ENCODE data around the gene DPEP3. TPM values are rescaled to one million over a fixed set of nuclear protein-coding genes. Genes with fewer than 3 reads are reported as not detected.

The DPEP3 gene
- polyA plus RNA-seq, 1 experiment, result not detected

- Histone ChIP-seq H3K27me3 (ENCODE audit: control insufficient read depth, insufficient read depth, low read length) (no peaks in the 10 kb centered on the region), H3K4me3 (ENCODE audit: low read depth, low read length) (no peak overlapping the region), H3K9me3 (ENCODE audit: control insufficient read depth, insufficient read depth, low read length) (no peaks in the 10 kb centered on the region; the same call in 1 of the 2 replicates), H3K27ac (ENCODE audit: low read depth, low read length) (no peak overlapping the region)
- ChIA-PET CTCF (interaction anchor here (0.7 kb wide), 1 partner anchor 925 kb away, joined by 3 read pairs; no protein-coding TSS in a partner anchor), POLR2A (no interaction called here)
- no peak for TF ChIP-seq CTCF (IDR thresholded peaks at IDR 0.05; ENCODE audit: low read depth, low read length)
- no peak for DNase-seq (ENCODE audit: low read depth, low spot score)
Observed at GRCh38 chr16:67949645-67950044, 30.7 kb downstream of the DPEP3 start.

GRCh38 chr16:67948015-67948414, 32.3 kb downstream of the DPEP3 start:
- no peaks in the 10 kb centered on the region for H3K27me3 ChIP-seq (ENCODE audit: control insufficient read depth, insufficient read depth, low read length)
- H3K4me3 ChIP-seq (ENCODE audit: low read depth, low read length), result no peak overlapping the region
- no peak for TF ChIP-seq CTCF (IDR thresholded peaks at IDR 0.05; ENCODE audit: low read depth, low read length)
- no peaks in the 10 kb centered on the region; the same call in 1 of the 2 replicates for H3K9me3 ChIP-seq (ENCODE audit: control insufficient read depth, insufficient read depth, low read length)
- no peak for DNase-seq (ENCODE audit: low read depth, low spot score)
- ChIA-PET CTCF (no interaction called here), POLR2A (no interaction called here)
- H3K27ac ChIP-seq (ENCODE audit: low read depth, low read length), result no peak overlapping the region

- Histone ChIP-seq H3K27ac (ENCODE audit: low read depth, low read length) (no peak overlapping the region), H3K4me3 (ENCODE audit: low read depth, low read length) (no peak overlapping the region), H3K9me3 (ENCODE audit: control insufficient read depth, insufficient read depth, low read length) (no peaks in the 10 kb centered on the region; the same call in 1 of the 2 replicates), H3K27me3 (ENCODE audit: control insufficient read depth, insufficient read depth, low read length) (no peaks in the 10 kb centered on the region)
- TF ChIP-seq CTCF (IDR thresholded peaks at IDR 0.05; ENCODE audit: low read depth, low read length), result no peak
- POLR2A ChIA-PET, result interaction anchor here (0.9 kb wide), 1 partner anchor 13 kb away, joined by 4 read pairs; no protein-coding TSS in a partner anchor
- CTCF ChIA-PET, result no interaction called here
- no peak for DNase-seq (ENCODE audit: low read depth, low spot score)
Observed at GRCh38 chr16:67946966-67947558, 33.2 kb downstream of the DPEP3 start.

GRCh38 chr16:67946128-67946569, 34.1 kb downstream of the DPEP3 start:
- H3K27ac ChIP-seq (ENCODE audit: low read depth, low read length), result no peak overlapping the region
- H3K27me3 ChIP-seq (ENCODE audit: control insufficient read depth, insufficient read depth, low read length), result no peaks in the 10 kb centered on the region
- no peak overlapping the region for H3K4me3 ChIP-seq (ENCODE audit: low read depth, low read length)
- H3K9me3 ChIP-seq (ENCODE audit: control insufficient read depth, insufficient read depth, low read length), result no peaks in the 10 kb centered on the region; the same call in 1 of the 2 replicates
- no peak for TF ChIP-seq CTCF (IDR thresholded peaks at IDR 0.05; ENCODE audit: low read depth, low read length)
- ChIA-PET CTCF (no interaction called here), POLR2A (interaction anchor here (0.9 kb wide), 1 partner anchor 14 kb away, joined by 4 read pairs; no protein-coding TSS in a partner anchor)
- DNase-seq (ENCODE audit: low read depth, low spot score), result no peak

- Histone ChIP-seq H3K27me3 (ENCODE audit: control insufficient read depth, insufficient read depth, low read length) (no peaks in the 10 kb centered on the region), H3K27ac (ENCODE audit: low read depth, low read length) (no peak overlapping the region), H3K9me3 (ENCODE audit: control insufficient read depth, insufficient read depth, low read length) (no peaks in the 10 kb centered on the region; the same call in 1 of the 2 replicates), H3K4me3 (ENCODE audit: low read depth, low read length) (no peak overlapping the region)
- no peak for DNase-seq (ENCODE audit: low read depth, low spot score)
- ChIA-PET POLR2A (no interaction called here), CTCF (no interaction called here)
- TF ChIP-seq CTCF (IDR thresholded peaks at IDR 0.05; ENCODE audit: low read depth, low read length), result no peak
Observed at GRCh38 chr16:67945392-67945933, 34.8 kb downstream of the DPEP3 start.
